GM23338 (cell line): ENCODE results near the gene HDAC9. TPM values are rescaled to one million over a fixed set of nuclear protein-coding genes. Genes with fewer than 3 reads are reported as not detected.

Experiments used
- ATAC-seq: fragments of 200-7000 bp; cut with Tn5 transposase; 3 replicates; pipeline ENCODE4 v1.9.1; 2020
- DNase-seq: peaks from one replicate; pipeline ENCODE4 v3.0.0-alpha.2; 2015; ENCODE audit warnings: low spot score
- H2AFZ ChIP-seq: fragments of 200-600 bp; sonication (generic); 2 replicates; pipeline ENCODE4 v1.8.0; 2016; ENCODE audit warnings: antibody characterized with exemption, mild to moderate bottlenecking, moderate library complexity
- H3F3A ChIP-seq: fragments of 200-600 bp; sonication (generic); replicated peaks from 2 replicates; pipeline ENCODE4 v1.8.0; 2017; ENCODE audit warnings: antibody characterized with exemption, mixed run types, low read depth
- H3K27ac ChIP-seq: fragments of 200-600 bp; sonication (generic); 2 replicates; pipeline ENCODE4 v1.6.1; 2016; ENCODE audit warnings: low read depth
- H3K27me3 ChIP-seq: fragments of 200-600 bp; sonication (generic); 2 replicates; pipeline ENCODE4 v1.8.0; 2016; ENCODE audit warnings: mild to moderate bottlenecking, mixed run types, moderate library complexity; ENCODE audit not compliant: insufficient read depth
- H3K36me3 ChIP-seq: fragments of 200-600 bp; sonication (generic); 2 replicates; pipeline ENCODE4 v1.8.0; 2016; ENCODE audit warnings: mild to moderate bottlenecking; ENCODE audit not compliant: insufficient read depth
- H3K4me1 ChIP-seq: fragments of 200-600 bp; sonication (generic); 2 replicates; pipeline ENCODE4 v1.8.0; 2016; ENCODE audit warnings: mild to moderate bottlenecking, moderate library complexity; ENCODE audit not compliant: insufficient read depth
- H3K4me2 ChIP-seq: fragments of 200-600 bp; sonication (generic); 2 replicates; pipeline ENCODE4 v1.7.1; 2017; ENCODE audit warnings: mixed run types
- H3K4me3 ChIP-seq: fragments of 200-600 bp; sonication (generic); 2 replicates; pipeline ENCODE4 v1.6.1; 2016; ENCODE audit warnings: mixed run types
- H3K79me2 ChIP-seq: fragments of 200-600 bp; sonication (generic); replicated peaks from 2 replicates; pipeline ENCODE4 v1.8.0; 2017; ENCODE audit warnings: mild to moderate bottlenecking; ENCODE audit not compliant: insufficient read depth
- H3K9me2 ChIP-seq: fragments of 200-600 bp; sonication (generic); 2 replicates; pipeline ENCODE4 v1.8.0; 2017; ENCODE audit not compliant: insufficient read depth
- H4K20me1 ChIP-seq: fragments of 200-600 bp; sonication (generic); replicated peaks from 2 replicates; pipeline ENCODE4 v1.8.0; 2017; ENCODE audit warnings: mild to moderate bottlenecking; ENCODE audit not compliant: insufficient read depth
- H3K27ac Mint-ChIP-seq: 2 replicates; pipeline ENCODE4 v1.8.0; 2020; ENCODE audit warnings: inconsistent platforms, mild to moderate bottlenecking, moderate library complexity, mixed read lengths
- H3K27me3 Mint-ChIP-seq: 3 replicates; pipeline ENCODE4 v1.8.0; 2022; ENCODE audit warnings: low read depth, mild to moderate bottlenecking, moderate library complexity, mixed read lengths, inconsistent platforms; ENCODE audit not compliant: insufficient read depth, poor library complexity
- H3K36me3 Mint-ChIP-seq: 3 replicates; pipeline ENCODE4 v1.8.0; 2021; ENCODE audit warnings: low read depth, mild to moderate bottlenecking, inconsistent platforms, moderate library complexity, mixed read lengths
- H3K4me1 Mint-ChIP-seq: 3 replicates; pipeline ENCODE4 v1.8.0; 2020; ENCODE audit warnings: mild to moderate bottlenecking, inconsistent platforms, mixed read lengths
- H3K4me3 Mint-ChIP-seq: 3 replicates; pipeline ENCODE4 v1.8.0; 2021; ENCODE audit warnings: moderate library complexity, mild to moderate bottlenecking, inconsistent platforms, mixed read lengths
- H3K9me3 Mint-ChIP-seq: 3 replicates; pipeline ENCODE4 v1.8.0; 2020; ENCODE audit warnings: moderate library complexity, mild to moderate bottlenecking, inconsistent platforms, mixed read lengths
- CREB1 ChIP-seq: fragments of 250-450 bp; sonication (Bioruptor Pico); IDR thresholded peaks from 2 replicates; pipeline ENCODE4 v1.5.0; 2020; ENCODE audit warnings: low read depth, mild to moderate bottlenecking, moderate library complexity
- EZH2 ChIP-seq: fragments of 200-600 bp; sonication (generic); IDR thresholded peaks from one replicate; pipeline ENCODE4 v1.8.0; 2017; ENCODE audit warnings: antibody characterized with exemption, mild to moderate bottlenecking, low read depth; ENCODE audit not compliant: unreplicated experiment
- EZH2phosphoT487 ChIP-seq: fragments of 200-600 bp; sonication (generic); IDR thresholded peaks from one replicate; pipeline ENCODE4 v1.8.1; 2018; ENCODE audit warnings: antibody characterized with exemption; ENCODE audit not compliant: unreplicated experiment
- JUNB ChIP-seq: IDR thresholded peaks from one replicate; pipeline ENCODE4 v1.6.1; 2016; ENCODE audit warnings: antibody characterized with exemption; ENCODE audit not compliant: unreplicated experiment
- NANOG ChIP-seq: IDR thresholded peaks from 2 replicates; pipeline ENCODE4 v1.6.1; 2016; ENCODE audit warnings: antibody characterized with exemption, borderline replicate concordance
- POLR2AphosphoS5 ChIP-seq: IDR thresholded peaks from 2 replicates; pipeline ENCODE4 v1.6.1; 2016; ENCODE audit warnings: antibody characterized with exemption, low read depth
- STAT1 ChIP-seq: IDR thresholded peaks from one replicate; pipeline ENCODE4 v1.6.1; 2016; ENCODE audit warnings: antibody characterized with exemption; ENCODE audit not compliant: unreplicated experiment
- ZNF114 ChIP-seq: fragments of 250-450 bp; sonication (Bioruptor Pico); IDR thresholded peaks from 2 replicates; pipeline ENCODE4 v1.5.0; 2020; ENCODE audit warnings: mild to moderate bottlenecking, moderate library complexity
- ZNF331 ChIP-seq: fragments of 250-450 bp; sonication (Bioruptor Pico); IDR thresholded peaks from 2 replicates; pipeline ENCODE4 v1.5.0; 2020; ENCODE audit warnings: low read depth, mild to moderate bottlenecking, moderate library complexity
- long read RNA-seq: library from polyadenylated mRNA; unstranded; transcript quantifications from one replicate; pipeline ENCODE4 v2.0.0, GENCODE V29; 2020; ENCODE audit not compliant: unreplicated experiment
- polyA plus RNA-seq: library from polyadenylated mRNA; unstranded; fragments of >200 nt; fragmentation: Nextera tagmentation; extraction: Ambion mirVana; gene quantifications from 2 replicates; pipeline ENCODE4 v1.2.1, GENCODE V29; 2016
- total RNA-seq: library from RNA; depleted of rRNA; stranded (reverse); fragments of >200 nt; shearing (Covaris generic); gene quantifications from 2 replicates; pipeline ENCODE4 v1.2.3, GENCODE V29; 2014; rRNA removed
- TF ChIP-seq, protein P1 (sequence below): fragments of 250-450 bp; sonication (Bioruptor Pico); IDR thresholded peaks from 2 replicates; pipeline ENCODE4 v1.5.0; 2020; ENCODE audit warnings: mild to moderate bottlenecking, moderate library complexity
- TF ChIP-seq, protein P2 (sequence below): IDR thresholded peaks from 2 replicates; pipeline ENCODE4 v1.6.1; 2016; ENCODE audit warnings: antibody characterized with exemption

The HDAC9 gene
- 11.0 and 18.5 TPM in 2 replicates for total RNA-seq
- polyA plus RNA-seq, result 5.7 and 8.3 TPM in 2 replicates
- long read RNA-seq, partial matches to known transcripts, result 0 of 1 reads
- long read RNA-seq, other reads (novel, unspliced or antisense), result 1 of 1 reads

DNA sequence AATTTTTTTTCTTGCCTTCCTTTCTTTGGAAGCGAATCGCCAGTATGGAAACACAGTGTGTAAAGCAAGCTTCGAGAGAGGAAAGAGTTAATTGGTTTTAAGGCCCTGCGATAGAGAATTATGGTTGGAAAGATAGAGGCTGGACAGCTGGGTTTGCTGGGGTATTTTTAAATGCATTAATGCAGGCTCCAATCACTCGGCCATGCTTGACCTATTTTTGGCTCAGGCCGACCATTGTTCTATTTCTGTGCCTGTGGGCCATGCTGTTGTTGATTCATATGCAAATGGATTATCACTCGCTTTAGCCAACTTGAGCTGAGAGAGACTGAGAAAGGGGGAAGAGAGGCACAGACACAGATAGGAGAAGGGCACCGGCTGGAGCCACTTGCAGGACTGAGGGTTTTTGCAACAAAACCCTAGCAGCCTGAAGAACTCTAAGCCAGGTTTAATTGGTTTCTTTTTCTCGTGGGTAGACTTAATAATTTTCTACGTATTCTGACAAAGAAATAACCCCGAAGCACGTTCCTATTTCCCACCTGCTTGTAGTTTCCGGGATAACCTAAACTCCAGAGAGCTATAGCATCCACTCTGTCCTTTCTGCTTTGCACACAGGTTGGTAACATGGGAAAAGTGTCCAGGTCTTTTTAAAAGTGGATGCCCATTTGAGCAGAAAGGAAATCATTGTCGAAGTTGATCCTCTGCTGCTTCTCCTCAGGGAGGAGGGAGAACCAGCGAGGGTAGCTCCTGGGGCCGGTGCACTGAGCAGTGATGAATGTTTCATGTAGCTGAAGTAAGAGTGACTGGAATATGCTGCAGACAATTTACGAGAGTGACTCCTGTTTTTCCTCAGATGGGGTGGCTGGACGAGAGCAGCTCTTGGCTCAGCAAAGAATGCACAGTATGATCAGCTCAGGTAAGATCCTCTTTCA lies at the start of gene HDAC9:
TSS of gene HDAC9 (plus strand) at position 338 of the 929 bp plus-strand sequence. CDS start at position 892, 554 bp downstream.
- TF ChIP-seq EZH2phosphoT487, result no peak
- TF ChIP-seq POLR2AphosphoS5, result peak; percentile 57
- TF ChIP-seq EZH2, result no peak
- TF ChIP-seq CREB1, result no peak
- TF ChIP-seq, protein P1, sequence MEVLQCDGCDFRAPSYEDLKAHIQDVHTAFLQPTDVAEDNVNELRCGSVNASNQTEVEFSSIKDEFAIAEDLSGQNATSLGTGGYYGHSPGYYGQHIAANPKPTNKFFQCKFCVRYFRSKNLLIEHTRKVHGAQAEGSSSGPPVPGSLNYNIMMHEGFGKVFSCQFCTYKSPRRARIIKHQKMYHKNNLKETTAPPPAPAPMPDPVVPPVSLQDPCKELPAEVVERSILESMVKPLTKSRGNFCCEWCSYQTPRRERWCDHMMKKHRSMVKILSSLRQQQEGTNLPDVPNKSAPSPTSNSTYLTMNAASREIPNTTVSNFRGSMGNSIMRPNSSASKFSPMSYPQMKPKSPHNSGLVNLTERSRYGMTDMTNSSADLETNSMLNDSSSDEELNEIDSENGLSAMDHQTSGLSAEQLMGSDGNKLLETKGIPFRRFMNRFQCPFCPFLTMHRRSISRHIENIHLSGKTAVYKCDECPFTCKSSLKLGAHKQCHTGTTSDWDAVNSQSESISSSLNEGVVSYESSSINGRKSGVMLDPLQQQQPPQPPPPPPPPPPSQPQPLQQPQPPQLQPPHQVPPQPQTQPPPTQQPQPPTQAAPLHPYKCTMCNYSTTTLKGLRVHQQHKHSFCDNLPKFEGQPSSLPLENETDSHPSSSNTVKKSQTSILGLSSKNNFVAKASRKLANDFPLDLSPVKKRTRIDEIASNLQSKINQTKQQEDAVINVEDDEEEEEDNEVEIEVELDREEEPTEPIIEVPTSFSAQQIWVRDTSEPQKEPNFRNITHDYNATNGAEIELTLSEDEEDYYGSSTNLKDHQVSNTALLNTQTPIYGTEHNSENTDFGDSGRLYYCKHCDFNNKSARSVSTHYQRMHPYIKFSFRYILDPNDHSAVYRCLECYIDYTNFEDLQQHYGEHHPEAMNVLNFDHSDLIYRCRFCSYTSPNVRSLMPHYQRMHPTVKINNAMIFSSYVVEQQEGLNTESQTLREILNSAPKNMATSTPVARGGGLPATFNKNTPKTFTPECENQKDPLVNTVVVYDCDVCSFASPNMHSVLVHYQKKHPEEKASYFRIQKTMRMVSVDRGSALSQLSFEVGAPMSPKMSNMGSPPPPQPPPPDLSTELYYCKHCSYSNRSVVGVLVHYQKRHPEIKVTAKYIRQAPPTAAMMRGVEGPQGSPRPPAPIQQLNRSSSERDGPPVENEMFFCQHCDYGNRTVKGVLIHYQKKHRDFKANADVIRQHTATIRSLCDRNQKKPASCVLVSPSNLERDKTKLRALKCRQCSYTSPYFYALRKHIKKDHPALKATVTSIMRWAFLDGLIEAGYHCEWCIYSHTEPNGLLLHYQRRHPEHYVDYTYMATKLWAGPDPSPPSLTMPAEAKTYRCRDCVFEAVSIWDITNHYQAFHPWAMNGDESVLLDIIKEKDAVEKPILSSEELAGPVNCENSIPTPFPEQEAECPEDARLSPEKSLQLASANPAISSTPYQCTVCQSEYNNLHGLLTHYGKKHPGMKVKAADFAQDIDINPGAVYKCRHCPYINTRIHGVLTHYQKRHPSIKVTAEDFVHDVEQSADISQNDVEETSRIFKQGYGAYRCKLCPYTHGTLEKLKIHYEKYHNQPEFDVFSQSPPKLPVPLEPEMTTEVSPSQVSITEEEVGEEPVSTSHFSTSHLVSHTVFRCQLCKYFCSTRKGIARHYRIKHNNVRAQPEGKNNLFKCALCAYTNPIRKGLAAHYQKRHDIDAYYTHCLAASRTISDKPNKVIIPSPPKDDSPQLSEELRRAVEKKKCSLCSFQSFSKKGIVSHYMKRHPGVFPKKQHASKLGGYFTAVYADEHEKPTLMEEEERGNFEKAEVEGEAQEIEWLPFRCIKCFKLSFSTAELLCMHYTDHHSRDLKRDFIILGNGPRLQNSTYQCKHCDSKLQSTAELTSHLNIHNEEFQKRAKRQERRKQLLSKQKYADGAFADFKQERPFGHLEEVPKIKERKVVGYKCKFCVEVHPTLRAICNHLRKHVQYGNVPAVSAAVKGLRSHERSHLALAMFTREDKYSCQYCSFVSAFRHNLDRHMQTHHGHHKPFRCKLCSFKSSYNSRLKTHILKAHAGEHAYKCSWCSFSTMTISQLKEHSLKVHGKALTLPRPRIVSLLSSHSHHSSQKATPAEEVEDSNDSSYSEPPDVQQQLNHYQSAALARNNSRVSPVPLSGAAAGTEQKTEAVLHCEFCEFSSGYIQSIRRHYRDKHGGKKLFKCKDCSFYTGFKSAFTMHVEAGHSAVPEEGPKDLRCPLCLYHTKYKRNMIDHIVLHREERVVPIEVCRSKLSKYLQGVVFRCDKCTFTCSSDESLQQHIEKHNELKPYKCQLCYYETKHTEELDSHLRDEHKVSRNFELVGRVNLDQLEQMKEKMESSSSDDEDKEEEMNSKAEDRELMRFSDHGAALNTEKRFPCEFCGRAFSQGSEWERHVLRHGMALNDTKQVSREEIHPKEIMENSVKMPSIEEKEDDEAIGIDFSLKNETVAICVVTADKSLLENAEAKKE, result no peak
- no peak for TF ChIP-seq ZNF114
- TF ChIP-seq NANOG, result peak; percentile 65; the same call in 1 of the 2 replicates
- TF ChIP-seq ZNF331, result no peak
- TF ChIP-seq, protein P2, sequence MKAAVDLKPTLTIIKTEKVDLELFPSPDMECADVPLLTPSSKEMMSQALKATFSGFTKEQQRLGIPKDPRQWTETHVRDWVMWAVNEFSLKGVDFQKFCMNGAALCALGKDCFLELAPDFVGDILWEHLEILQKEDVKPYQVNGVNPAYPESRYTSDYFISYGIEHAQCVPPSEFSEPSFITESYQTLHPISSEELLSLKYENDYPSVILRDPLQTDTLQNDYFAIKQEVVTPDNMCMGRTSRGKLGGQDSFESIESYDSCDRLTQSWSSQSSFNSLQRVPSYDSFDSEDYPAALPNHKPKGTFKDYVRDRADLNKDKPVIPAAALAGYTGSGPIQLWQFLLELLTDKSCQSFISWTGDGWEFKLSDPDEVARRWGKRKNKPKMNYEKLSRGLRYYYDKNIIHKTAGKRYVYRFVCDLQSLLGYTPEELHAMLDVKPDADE, result no peak
- TF ChIP-seq JUNB, result no peak
- TF ChIP-seq STAT1, result no peak
- H3K4me3 ChIP-seq, result peak within 1 kb of the TSS; percentile 57
- H4K20me1 ChIP-seq, result no peaks in the 10 kb centered on the region
- H3K4me1 ChIP-seq, result peaks cover 25% of the 10 kb centered on the region
- H3K4me1 Mint-ChIP-seq, result peaks cover 57% of the 10 kb centered on the region
- H3K79me2 ChIP-seq, result no peaks in the 10 kb centered on the region
- no peaks in the 10 kb centered on the region for H3F3A ChIP-seq
- no peaks in the 10 kb centered on the region for H3K27me3 ChIP-seq
- no peaks in the 10 kb centered on the region for H3K27me3 Mint-ChIP-seq
- no peaks in the 10 kb centered on the region for H3K9me2 ChIP-seq
- no peaks in the 10 kb centered on the region for H3K36me3 Mint-ChIP-seq
- H2AFZ ChIP-seq, result peak within 1 kb of the TSS; percentile 28; the same call in 1 of the 2 replicates
- no peaks in the 10 kb centered on the region for H3K9me3 Mint-ChIP-seq
- H3K4me3 Mint-ChIP-seq, result peak within 1 kb of the TSS; percentile 83
- H3K27ac ChIP-seq, result peak within 1 kb of the TSS; percentile 72
- DNase-seq (peak; percentile 90), ATAC-seq (peak; percentile 99)
- peak within 1 kb of the TSS; percentile 99 for H3K27ac Mint-ChIP-seq
- no peaks in the 10 kb centered on the region for H3K36me3 ChIP-seq
- H3K4me2 ChIP-seq, result peak within 1 kb of the TSS; percentile 82
